ENCODE data around the gene ARR3.
"Not testable (repeated sequence)": the region's sequence is repeated elsewhere in the genome, so short reads cannot be mapped to it uniquely, and the experiment has no call there.

Gene ARR3

GRCh38 chrX:70240751-70241150 lies 27.4 kb upstream of the ARR3 start:
- POLR2A ChIA-PET (ENCODE audit: low non-redundant PET): no interaction called here
- DNase-seq (ENCODE audit: low spot score): no peak
- H3K27ac ChIP-seq: no peak overlapping the region
- CTCF ChIA-PET: no interaction called here
- no peak for TF ChIP-seq CTCF (conservative IDR thresholded peaks at IDR 0.05; ENCODE audit: low read depth)

GRCh38 chrX:70241501-70241900 lies 26.6 kb upstream of the ARR3 start:
- TF ChIP-seq CTCF (conservative IDR thresholded peaks at IDR 0.05; ENCODE audit: low read depth): no peak
- no peak overlapping the region for H3K27ac ChIP-seq
- no peak for DNase-seq (ENCODE audit: low spot score)
- ChIA-PET CTCF (no interaction called here), POLR2A (ENCODE audit: low non-redundant PET) (no interaction called here)

- H3K27ac ChIP-seq; POLR2A ChIA-PET (ENCODE audit: low non-redundant PET); CTCF ChIA-PET; DNase-seq (ENCODE audit: low spot score): not testable (repeated sequence)
Observed at GRCh38 chrX:70243601-70244000, 24.5 kb upstream of the ARR3 start.

- ChIA-PET POLR2A (ENCODE audit: low non-redundant PET) (no interaction called here), CTCF (no interaction called here)
- TF ChIP-seq CTCF (conservative IDR thresholded peaks at IDR 0.05; ENCODE audit: low read depth): no peak
- DNase-seq (ENCODE audit: low spot score): no peak
- no peak overlapping the region for H3K27ac ChIP-seq
Observed at GRCh38 chrX:70244881-70245280, 23.3 kb upstream of the ARR3 start.

- ChIA-PET CTCF (no interaction called here), POLR2A (ENCODE audit: low non-redundant PET) (no interaction called here)
- no peak overlapping the region for H3K27ac ChIP-seq
- TF ChIP-seq CTCF (conservative IDR thresholded peaks at IDR 0.05; ENCODE audit: low read depth): no peak
- no peak for DNase-seq (ENCODE audit: low spot score)
Observed at GRCh38 chrX:70247252-70247651, 20.9 kb upstream of the ARR3 start.

GRCh38 chrX:70252491-70252890 lies 15.6 kb upstream of the ARR3 start:
- ChIA-PET POLR2A (ENCODE audit: low non-redundant PET) (no interaction called here), CTCF (no interaction called here)
- no peak for TF ChIP-seq CTCF (conservative IDR thresholded peaks at IDR 0.05; ENCODE audit: low read depth)
- DNase-seq (ENCODE audit: low spot score): no peak
- H3K27ac ChIP-seq: no peak overlapping the region

GRCh38 chrX:70253377-70254062 lies 14.6 kb upstream of the ARR3 start:
- H3K27ac ChIP-seq: no peak overlapping the region
- ChIA-PET POLR2A (ENCODE audit: low non-redundant PET) (no interaction called here), CTCF (no interaction called here)
- DNase-seq (ENCODE audit: low spot score): peak; percentile 61
- no peak for TF ChIP-seq CTCF (conservative IDR thresholded peaks at IDR 0.05; ENCODE audit: low read depth)
